GM19324 (cell line): Measurements from ENCODE around the gene ONECUT1.

Experiments used
- ATAC-seq: cut with Tn5 transposase; IDR thresholded peaks from one replicate; pipeline ENCODE4 v1.9.1; 2021; ENCODE audit warnings: mild to moderate bottlenecking, moderate library complexity; ENCODE audit not compliant: unreplicated experiment, low FRiP score

The ONECUT1 gene

GRCh38 chr15:52734329-52734728 is 55.8 kb downstream of the ONECUT1 start:
- ATAC-seq: no peak

- ATAC-seq: no peak
These were observed 56.4 kb downstream of the ONECUT1 start for GRCh38 chr15:52733696-52734255.

- no peak for ATAC-seq
These were observed 57.0 kb downstream of the ONECUT1 start for GRCh38 chr15:52733088-52733487.

GRCh38 chr15:52732551-52732950 is 57.6 kb downstream of the ONECUT1 start:
- no peak for ATAC-seq

GRCh38 chr15:52731732-52732470 is 58.2 kb downstream of the ONECUT1 start:
- no peak for ATAC-seq

GRCh38 chr15:52731004-52731403 is 59.1 kb downstream of the ONECUT1 start:
- no peak for ATAC-seq

- no peak for ATAC-seq
These were observed 59.5 kb downstream of the ONECUT1 start for GRCh38 chr15:52730594-52730993.

- ATAC-seq: peak; percentile 76
These were observed 60.0 kb downstream of the ONECUT1 start for GRCh38 chr15:52730173-52730572.

GRCh38 chr15:52728899-52729298 is 61.2 kb downstream of the ONECUT1 start:
- ATAC-seq: no peak

- ATAC-seq: no peak
These were observed 62.3 kb downstream of the ONECUT1 start for GRCh38 chr15:52727815-52728214.

- no peak for ATAC-seq
These were observed 63.9 kb downstream of the ONECUT1 start for GRCh38 chr15:52726195-52726594.

- ATAC-seq: no peak
These were observed 71.6 kb downstream of the ONECUT1 start for GRCh38 chr15:52718551-52718950.

- no peak for ATAC-seq
These were observed 72.2 kb downstream of the ONECUT1 start for GRCh38 chr15:52717924-52718323.

GRCh38 chr15:52717481-52717880 is 72.7 kb downstream of the ONECUT1 start:
- ATAC-seq: no peak

- ATAC-seq: no peak
These were observed 73.6 kb downstream of the ONECUT1 start for GRCh38 chr15:52716536-52716935.

GRCh38 chr15:52715411-52715810 is 74.7 kb downstream of the ONECUT1 start:
- no peak for ATAC-seq

- ATAC-seq: no peak
These were observed 75.2 kb downstream of the ONECUT1 start for GRCh38 chr15:52714968-52715367.

GRCh38 chr15:52710708-52711389 is 79.3 kb downstream of the ONECUT1 start:
- ATAC-seq: no peak

- peak; percentile 38 for ATAC-seq
These were observed 80.0 kb downstream of the ONECUT1 start for GRCh38 chr15:52710050-52710707.

GRCh38 chr15:52709187-52709981 is 80.8 kb downstream of the ONECUT1 start:
- peak; percentile 90 for ATAC-seq
